Mesenchymal stem cell (in vitro differentiated cells and primary cell): ENCODE results near the gene TTLL6.
A peak's percentile ranks its signal among the peaks of the same experiment; 100 is the strongest.

Source experiments
- DNase-seq: peaks from one replicate; pipeline ENCODE4 v3.0.0-alpha.2; 2013
- H2AFZ ChIP-seq: one replicate; pipeline ENCODE4 v1.6.1; 2013; ENCODE audit warnings: low read depth, mild to moderate bottlenecking, control low read depth, inconsistent platforms, low read length, moderate library complexity
- H2AK5ac ChIP-seq: 2 replicates; pipeline ENCODE4 v1.6.1; 2013; ENCODE audit warnings: low read length, moderate library complexity, mild to moderate bottlenecking, inconsistent platforms; ENCODE audit not compliant: severe bottlenecking
- H2BK120ac ChIP-seq: one replicate; pipeline ENCODE4 v1.6.1; 2013; ENCODE audit warnings: low read depth, mild to moderate bottlenecking, inconsistent platforms, low read length, moderate library complexity
- H2BK12ac ChIP-seq, 2 experiments: one replicate each; pipeline ENCODE4 v1.6.1; 2013; ENCODE audit warnings: inconsistent platforms in 2 of 2, low read length in 2 of 2, mild to moderate bottlenecking in 2 of 2, moderate library complexity in 2 of 2, control low read depth in 1 of 2
- H2BK15ac ChIP-seq: one replicate; pipeline ENCODE4 v1.6.1; 2013; ENCODE audit warnings: mild to moderate bottlenecking, low read depth, inconsistent platforms; ENCODE audit not compliant: poor library complexity, severe bottlenecking
- H2BK5ac ChIP-seq: 2 replicates; pipeline ENCODE4 v1.6.1; 2013; ENCODE audit warnings: low read depth, mild to moderate bottlenecking, low read length, control low read depth, inconsistent platforms; ENCODE audit not compliant: poor library complexity, severe bottlenecking
- H3K14ac ChIP-seq, 2 experiments: one replicate each; pipeline ENCODE4 v1.6.1; 2013; ENCODE audit warnings: inconsistent platforms in 2 of 2, low read length in 2 of 2, control low read depth in 1 of 2, mild to moderate bottlenecking in 1 of 2, moderate library complexity in 1 of 2
- H3K18ac ChIP-seq, 2 experiments: one replicate each; pipeline ENCODE4 v1.6.1; 2013; ENCODE audit warnings: inconsistent platforms in 2 of 2, low read length in 2 of 2, control low read depth in 1 of 2, low read depth in 1 of 2, mild to moderate bottlenecking in 1 of 2
- H3K23ac ChIP-seq, 2 experiments: one replicate each; pipeline ENCODE4 v1.6.1; 2013; ENCODE audit warnings: inconsistent platforms in 2 of 2, low read length in 2 of 2, mild to moderate bottlenecking in 2 of 2, moderate library complexity in 2 of 2, control low read depth in 1 of 2
- H3K27ac ChIP-seq: 2 replicates; pipeline ENCODE4 v1.5.1; 2013; ENCODE audit warnings: mild to moderate bottlenecking, moderate library complexity, low read length, control low read depth, inconsistent platforms; ENCODE audit not compliant: poor library complexity, severe bottlenecking
- H3K27me3 ChIP-seq, 2 experiments: 2 replicates each; pipeline versions ENCODE4 v1.6.1 to v1.7.0; 2013; ENCODE audit warnings: low read length in 2 of 2, mild to moderate bottlenecking in 2 of 2, moderate library complexity in 2 of 2, control low read depth in 1 of 2, inconsistent platforms in 1 of 2; ENCODE audit not compliant: control insufficient read depth in 1 of 2, insufficient read depth in 1 of 2
- H3K36me3 ChIP-seq, 2 experiments: 2 replicates each; pipeline versions ENCODE4 v1.6.1 to v1.7.0; 2013; ENCODE audit warnings: low read length in 2 of 2, control low read depth in 1 of 2, inconsistent platforms in 1 of 2, low read depth in 1 of 2, mild to moderate bottlenecking in 1 of 2; ENCODE audit not compliant: insufficient read depth in 2 of 2, control insufficient read depth in 1 of 2
- H3K4ac ChIP-seq, 2 experiments: one replicate each; pipeline ENCODE4 v1.6.1; 2013; ENCODE audit warnings: inconsistent platforms in 2 of 2, low read length in 2 of 2, mild to moderate bottlenecking in 2 of 2, moderate library complexity in 2 of 2, control low read depth in 1 of 2, low read depth in 1 of 2
- H3K4me1 ChIP-seq: 2 replicates; pipeline ENCODE4 v1.6.1; 2013; ENCODE audit warnings: low read depth, low read length, control low read depth; ENCODE audit not compliant: control insufficient read depth, insufficient read depth
- H3K4me2 ChIP-seq: 2 replicates; pipeline ENCODE4 v1.6.1; 2013; ENCODE audit warnings: low read length, mild to moderate bottlenecking, inconsistent platforms; ENCODE audit not compliant: poor library complexity, severe bottlenecking
- H3K4me3 ChIP-seq, 2 experiments: 2 replicates each; pipeline versions ENCODE4 v1.5.1 to v1.7.0; 2013; ENCODE audit warnings: low read length in 2 of 2, mild to moderate bottlenecking in 2 of 2, control low read depth in 1 of 2, low read depth in 1 of 2; ENCODE audit not compliant: insufficient read depth in 1 of 2
- H3K79me1 ChIP-seq: replicated peaks from 2 replicates; pipeline ENCODE4 v1.6.1; 2013; ENCODE audit warnings: mild to moderate bottlenecking, control low read depth, low read length, inconsistent platforms; ENCODE audit not compliant: poor library complexity, severe bottlenecking
- H3K9ac ChIP-seq: 2 replicates; pipeline ENCODE4 v1.7.0; 2013; ENCODE audit warnings: mild to moderate bottlenecking, low read length, moderate library complexity
- H3K9me3 ChIP-seq: 2 replicates; pipeline ENCODE4 v1.7.0; 2013; ENCODE audit warnings: mild to moderate bottlenecking, low read length; ENCODE audit not compliant: control insufficient read depth
- H4K8ac ChIP-seq: one replicate; pipeline ENCODE4 v1.6.1; 2013; ENCODE audit warnings: inconsistent platforms, mild to moderate bottlenecking, low read length, moderate library complexity
- H4K91ac ChIP-seq: one replicate; pipeline ENCODE4 v1.6.1; 2013; ENCODE audit warnings: mild to moderate bottlenecking, low read length, inconsistent platforms
- WGBS: methylation state at CpG from one replicate; pipeline ENCODE4 v1.1.7; 2013; ENCODE audit warnings: mixed read lengths; 5-methylcytosine and 5-hydroxymethylcytosine counted together

The TTLL6 gene

GRCh38 chr17:48854774-48855476 lies 37.9 kb upstream of the TTLL6 start:
- Histone ChIP-seq H3K4ac (no peak overlapping the region), H2BK15ac (no peak overlapping the region), H3K4me1 (no peaks in the 10 kb centered on the region), H2BK12ac (no peak overlapping the region), H3K27me3 (no peaks in the 10 kb centered on the region), H3K9me3 (no peaks in the 10 kb centered on the region), H3K9ac (no peak overlapping the region), H3K4me2 (no peak overlapping the region), H2BK5ac (no peak overlapping the region), H4K8ac (no peak overlapping the region), H3K4me3 (no peak overlapping the region), H2BK120ac (no peak overlapping the region), H2AK5ac (no peak overlapping the region), H3K27ac (no peak overlapping the region), H4K91ac (no peak overlapping the region), H3K14ac (no peak overlapping the region), H3K36me3 (peaks cover 29 to 78% of the 10 kb centered on the region in 2 experiments), H3K18ac (no peak overlapping the region), H2AFZ (no peak overlapping the region), H3K79me1 (no peaks in the 10 kb centered on the region), H3K23ac (no peak overlapping the region)
- WGBS: 96% methylated on average over 7 of the region's 7 CpGs
- no peak for DNase-seq

GRCh38 chr17:48850792-48851323 lies 33.8 kb upstream of the TTLL6 start:
- Histone ChIP-seq H3K18ac (no peak overlapping the region), H3K4me1 (no peaks in the 10 kb centered on the region), H3K14ac (no peak overlapping the region), H3K9ac (no peak overlapping the region), H3K9me3 (no peaks in the 10 kb centered on the region), H2AFZ (no peak overlapping the region), H2BK15ac (no peak overlapping the region), H3K4me3 (no peak overlapping the region), H4K8ac (no peak overlapping the region), H3K4ac (no peak overlapping the region), H3K36me3 (peaks cover 23 to 85% of the 10 kb centered on the region in 2 experiments), H3K4me2 (no peak overlapping the region), H2AK5ac (no peak overlapping the region), H2BK5ac (no peak overlapping the region), H4K91ac (no peak overlapping the region), H3K79me1 (no peaks in the 10 kb centered on the region), H2BK120ac (no peak overlapping the region), H2BK12ac (no peak overlapping the region), H3K27me3 (no peaks in the 10 kb centered on the region), H3K23ac (no peak overlapping the region), H3K27ac (no peak overlapping the region)
- 98% methylated on average over 4 of the region's 4 CpGs for WGBS
- DNase-seq: no peak

- Histone ChIP-seq H2BK12ac (no peak overlapping the region), H3K9me3 (no peaks in the 10 kb centered on the region), H2AFZ (no peak overlapping the region), H3K4ac (no peak overlapping the region), H3K79me1 (peaks cover 6% of the 10 kb centered on the region), H3K4me3 (no peak overlapping the region), H3K14ac (no peak overlapping the region), H4K91ac (no peak overlapping the region), H3K9ac (no peak overlapping the region), H2BK5ac (no peak overlapping the region), H2BK120ac (no peak overlapping the region), H4K8ac (no peak overlapping the region), H3K23ac (no peak overlapping the region), H3K4me2 (no peak overlapping the region), H3K18ac (no peak overlapping the region), H3K4me1 (peaks cover 2% of the 10 kb centered on the region), H3K27ac (no peak overlapping the region), H2BK15ac (no peak overlapping the region), H3K27me3 (no peaks in the 10 kb centered on the region), H2AK5ac (no peak overlapping the region), H3K36me3 (peaks cover 2 to 49% of the 10 kb centered on the region in 2 experiments)
- DNase-seq: peak; percentile 40
- 90% methylated on average over 6 of the region's 6 CpGs for WGBS
Measured at GRCh38 chr17:48843187-48843900, 26.3 kb upstream of the TTLL6 start.

- Histone ChIP-seq H3K4ac (no peak overlapping the region), H3K4me2 (no peak overlapping the region), H3K18ac (no peak overlapping the region), H3K9me3 (no peaks in the 10 kb centered on the region), H2BK5ac (no peak overlapping the region), H2BK120ac (no peak overlapping the region), H4K8ac (no peak overlapping the region), H3K4me3 (no peak overlapping the region), H3K27ac (no peak overlapping the region), H3K14ac (no peak overlapping the region), H3K9ac (no peak overlapping the region), H3K79me1 (peaks cover 7% of the 10 kb centered on the region), H2BK15ac (no peak overlapping the region), H2AK5ac (no peak overlapping the region), H3K27me3 (no peaks in the 10 kb centered on the region), H3K36me3 (peaks cover 2 to 43% of the 10 kb centered on the region in 2 experiments), H3K23ac (no peak overlapping the region), H2BK12ac (no peak overlapping the region), H3K4me1 (peaks cover 2% of the 10 kb centered on the region), H2AFZ (no peak overlapping the region), H4K91ac (no peak overlapping the region)
- 92% methylated on average over 1 of the region's 3 CpGs for WGBS
- DNase-seq: no peak
Measured at GRCh38 chr17:48842746-48843145, 25.7 kb upstream of the TTLL6 start.
